ENCODE measurements around the gene OR5AL1. TPM values are rescaled to one million over a fixed set of nuclear protein-coding genes. Genes with fewer than 3 reads are reported as not detected.

The OR5AL1 gene
- total RNA-seq (not detected), polyA plus RNA-seq (not detected)

- DNase-seq (ENCODE audit: low spot score), result no peak
These were observed at the start of gene OR5AL1 for GRCh38 chr11:56412396-56412795. OR5AL1 (plus strand) TSS chr11:56412696.

More at GRCh38 chr11:56412396-56412795, at the start of gene OR5AL1:
- Histone ChIP-seq H3K27ac (ENCODE audit: low read depth in 1 of 2, low read length in 2 of 2) (no peak within 1 kb of the TSS), H3K36me3 (ENCODE audit: control insufficient read depth in 4 of 4, insufficient read depth in 3 of 4, low read depth in 1 of 4, low read length in 3 of 4) (no peaks in the 10 kb centered on the region), H3K27me3 (ENCODE audit: control insufficient read depth in 4 of 4, insufficient read depth in 4 of 4, low read length in 3 of 4) (no peaks in the 10 kb centered on the region), H3K9me3 (ENCODE audit: control insufficient read depth in 4 of 4, low read length in 3 of 4) (peaks cover 0 to 3% (median 0%) of the 10 kb centered on the region in 4 donors), H3K9ac (ENCODE audit: low read depth in 1 of 2, low read length in 2 of 2) (no peak within 1 kb of the TSS), H3K4me1 (ENCODE audit: control insufficient read depth in 4 of 4, insufficient read depth in 4 of 4, low read length in 3 of 4) (no peaks in the 10 kb centered on the region), H3K4me3 (ENCODE audit: low read depth in 1 of 3, low read length in 3 of 3) (no peak within 1 kb of the TSS)
- 71% methylated on average over 1 of the region's 1 CpG for WGBS
- TF ChIP-seq EGR1 (IDR thresholded peaks at IDR 0.05; ENCODE audit: low read depth in 2 of 2) (no peak), RAD21 (IDR thresholded peaks at IDR 0.05) (no peak), REST (IDR thresholded peaks at IDR 0.05) (no peak), RXRA (IDR thresholded peaks at IDR 0.05) (no peak), TAF1 (conservative IDR thresholded peaks at IDR 0.05) (no peak), HNF4G (IDR thresholded peaks at IDR 0.05) (no peak), CTCF (IDR thresholded peaks at IDR 0.05; ENCODE audit: low read depth, low read length, missing input control) (no peak), JUND (IDR thresholded peaks at IDR 0.05) (no peak), SP1 (IDR thresholded peaks at IDR 0.05) (no peak), GABPA (IDR thresholded peaks at IDR 0.05 in 1 of 2, conservative IDR thresholded peaks at IDR 0.05 in 1 of 2) (no peak), MAX (IDR thresholded peaks at IDR 0.05) (no peak), ATF3 (IDR thresholded peaks at IDR 0.05) (no peak), YY1 (IDR thresholded peaks at IDR 0.05) (no peak), NR2F2 (IDR thresholded peaks at IDR 0.05) (no peak), FOXA2 (IDR thresholded peaks at IDR 0.05) (no peak)

Measured in liver (tissue), 9 donors.